HG02763 (cell line): ENCODE data around the gene SSH2.
A peak's percentile ranks its signal among the peaks of the same experiment; 100 is the strongest.
"Not testable (repeated sequence)": the region's sequence is repeated elsewhere in the genome, so short reads cannot be mapped to it uniquely, and the experiment has no call there.

Experiments used
- ATAC-seq: cut with Tn5 transposase; IDR thresholded peaks from one replicate; pipeline ENCODE4 v1.9.1; 2021; ENCODE audit warnings: mild to moderate bottlenecking, moderate library complexity; ENCODE audit not compliant: unreplicated experiment

SSH2 gene, protein sequence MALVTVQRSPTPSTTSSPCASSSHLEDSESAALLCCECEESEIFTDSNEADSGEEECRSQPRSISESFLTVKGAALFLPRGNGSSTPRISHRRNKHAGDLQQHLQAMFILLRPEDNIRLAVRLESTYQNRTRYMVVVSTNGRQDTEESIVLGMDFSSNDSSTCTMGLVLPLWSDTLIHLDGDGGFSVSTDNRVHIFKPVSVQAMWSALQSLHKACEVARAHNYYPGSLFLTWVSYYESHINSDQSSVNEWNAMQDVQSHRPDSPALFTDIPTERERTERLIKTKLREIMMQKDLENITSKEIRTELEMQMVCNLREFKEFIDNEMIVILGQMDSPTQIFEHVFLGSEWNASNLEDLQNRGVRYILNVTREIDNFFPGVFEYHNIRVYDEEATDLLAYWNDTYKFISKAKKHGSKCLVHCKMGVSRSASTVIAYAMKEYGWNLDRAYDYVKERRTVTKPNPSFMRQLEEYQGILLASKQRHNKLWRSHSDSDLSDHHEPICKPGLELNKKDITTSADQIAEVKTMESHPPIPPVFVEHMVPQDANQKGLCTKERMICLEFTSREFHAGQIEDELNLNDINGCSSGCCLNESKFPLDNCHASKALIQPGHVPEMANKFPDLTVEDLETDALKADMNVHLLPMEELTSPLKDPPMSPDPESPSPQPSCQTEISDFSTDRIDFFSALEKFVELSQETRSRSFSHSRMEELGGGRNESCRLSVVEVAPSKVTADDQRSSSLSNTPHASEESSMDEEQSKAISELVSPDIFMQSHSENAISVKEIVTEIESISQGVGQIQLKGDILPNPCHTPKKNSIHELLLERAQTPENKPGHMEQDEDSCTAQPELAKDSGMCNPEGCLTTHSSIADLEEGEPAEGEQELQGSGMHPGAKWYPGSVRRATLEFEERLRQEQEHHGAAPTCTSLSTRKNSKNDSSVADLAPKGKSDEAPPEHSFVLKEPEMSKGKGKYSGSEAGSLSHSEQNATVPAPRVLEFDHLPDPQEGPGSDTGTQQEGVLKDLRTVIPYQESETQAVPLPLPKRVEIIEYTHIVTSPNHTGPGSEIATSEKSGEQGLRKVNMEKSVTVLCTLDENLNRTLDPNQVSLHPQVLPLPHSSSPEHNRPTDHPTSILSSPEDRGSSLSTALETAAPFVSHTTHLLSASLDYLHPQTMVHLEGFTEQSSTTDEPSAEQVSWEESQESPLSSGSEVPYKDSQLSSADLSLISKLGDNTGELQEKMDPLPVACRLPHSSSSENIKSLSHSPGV (N-terminal part only)

GRCh38 chr17:29929533-29930408 is at the start of gene SSH2:
SSH2 (minus strand) TSS chr17:29930228; CDS start chr17:29930000, 228 bp downstream.
- peak; percentile 67 for ATAC-seq

- no peak for ATAC-seq
Observed at GRCh38 chr17:29977836-29978235, 47.8 kb upstream of the SSH2 start.

DNA sequence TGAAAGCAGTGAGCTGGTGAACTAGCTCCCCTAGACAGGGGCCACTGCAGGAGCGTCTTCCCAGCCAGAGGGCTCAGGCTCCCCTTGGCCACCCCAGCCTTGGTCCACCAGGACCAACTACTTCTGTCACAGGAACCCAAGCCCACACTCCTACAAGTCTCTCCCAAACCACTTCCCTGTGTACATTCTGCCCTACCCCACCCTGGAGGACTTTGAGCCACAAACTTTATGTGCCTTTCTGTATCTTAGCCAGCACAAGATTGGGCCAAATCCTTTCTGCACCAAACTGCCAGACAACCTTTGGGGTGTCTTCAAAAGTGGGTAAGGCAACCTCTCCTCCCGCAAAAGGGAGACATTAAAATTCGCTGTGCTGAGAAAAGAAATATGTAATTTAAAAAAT is 43.0 kb upstream of the SSH2 start:
- ATAC-seq = no peak

- no peak for ATAC-seq
Observed at GRCh38 chr17:29972277-29972676, 42.2 kb upstream of the SSH2 start.

GRCh38 chr17:29968271-29968670 is 38.2 kb upstream of the SSH2 start:
- no peak for ATAC-seq

DNA sequence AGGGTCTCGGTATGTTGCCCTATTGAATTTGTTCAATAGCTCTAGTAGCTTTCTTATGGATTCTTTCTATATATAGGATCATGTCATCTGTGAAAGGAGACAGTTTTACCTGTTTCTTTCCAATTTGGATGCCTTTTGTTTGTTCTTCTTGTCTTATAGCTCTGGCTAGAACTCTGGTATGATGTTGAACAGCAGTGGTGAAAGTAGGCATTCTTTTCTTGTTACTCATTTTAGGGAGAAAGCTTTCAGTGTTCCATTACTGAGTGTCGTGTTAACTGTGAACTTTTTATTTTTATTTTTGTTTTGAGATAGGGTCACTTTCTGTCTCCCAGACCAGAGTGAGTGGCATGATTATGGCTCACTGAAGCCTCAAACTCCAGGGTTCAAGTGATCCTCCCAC is 32.6 kb upstream of the SSH2 start:
- ATAC-seq = no peak

GRCh38 chr17:29959658-29960337 is 29.8 kb upstream of the SSH2 start:
- no peak for ATAC-seq

DNA sequence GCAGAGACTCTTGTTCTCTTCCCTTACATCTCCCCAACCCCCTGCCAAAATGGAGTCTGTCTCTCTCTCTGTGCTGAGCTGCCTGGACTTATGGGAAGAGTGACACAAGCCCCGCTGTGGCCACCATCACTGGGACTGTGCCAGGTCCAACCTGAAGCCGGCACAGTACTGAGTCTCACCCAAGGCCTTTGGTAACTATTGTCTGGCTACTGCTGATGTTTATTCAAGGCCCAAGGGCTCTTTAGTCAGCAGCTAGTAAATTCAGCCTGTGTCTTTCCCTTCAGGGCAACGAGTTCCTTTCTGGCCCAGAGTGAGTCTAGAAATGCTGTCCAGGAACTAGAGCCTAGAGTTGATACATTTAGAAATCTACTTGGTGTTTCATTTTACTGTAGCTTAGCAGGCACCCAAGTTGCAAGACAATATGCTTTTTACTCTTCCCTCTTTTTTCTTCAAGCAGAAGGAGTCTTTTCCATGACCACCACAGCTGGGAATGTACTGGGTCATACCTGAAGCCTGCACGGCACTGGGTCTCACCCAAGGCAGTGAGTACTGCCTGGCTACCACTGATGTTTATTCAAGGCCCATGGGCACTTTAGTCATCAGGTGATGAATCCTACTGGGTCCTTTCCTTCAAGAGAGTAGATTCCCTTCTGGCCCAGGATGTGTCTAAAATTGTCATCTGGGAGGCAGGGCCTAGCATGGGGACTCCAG is 29.1 kb upstream of the SSH2 start:
- no peak for ATAC-seq

GRCh38 chr17:29957488-29957887 is 27.5 kb upstream of the SSH2 start:
- not testable (repeated sequence) for ATAC-seq

- no peak for ATAC-seq
Observed at GRCh38 chr17:29956225-29956624, 26.2 kb upstream of the SSH2 start.

DNA sequence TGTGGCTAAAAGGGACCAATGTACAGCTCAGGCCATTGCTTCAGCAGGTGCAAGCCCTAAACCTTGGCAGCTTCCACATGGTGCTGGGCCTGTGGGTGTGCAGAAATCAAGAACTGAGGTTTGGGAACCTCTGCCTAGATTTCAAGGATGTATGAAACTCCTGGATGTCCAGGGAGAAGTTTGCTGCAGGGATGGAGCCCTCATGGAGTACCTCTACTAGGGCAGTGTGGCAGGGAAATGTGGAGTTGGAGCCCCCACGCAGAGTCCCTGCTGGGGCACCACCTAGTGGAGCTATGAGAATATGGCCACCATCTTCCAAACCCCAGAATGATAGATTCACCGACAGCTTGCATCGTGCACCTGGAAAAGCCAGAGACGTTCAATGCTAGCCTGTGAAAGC is 24.4 kb upstream of the SSH2 start:
- no peak for ATAC-seq

- ATAC-seq = no peak
Observed at GRCh38 chr17:29949696-29950095, 19.7 kb upstream of the SSH2 start.

GRCh38 chr17:29948448-29949215 is 18.6 kb upstream of the SSH2 start:
- no peak for ATAC-seq

DNA sequence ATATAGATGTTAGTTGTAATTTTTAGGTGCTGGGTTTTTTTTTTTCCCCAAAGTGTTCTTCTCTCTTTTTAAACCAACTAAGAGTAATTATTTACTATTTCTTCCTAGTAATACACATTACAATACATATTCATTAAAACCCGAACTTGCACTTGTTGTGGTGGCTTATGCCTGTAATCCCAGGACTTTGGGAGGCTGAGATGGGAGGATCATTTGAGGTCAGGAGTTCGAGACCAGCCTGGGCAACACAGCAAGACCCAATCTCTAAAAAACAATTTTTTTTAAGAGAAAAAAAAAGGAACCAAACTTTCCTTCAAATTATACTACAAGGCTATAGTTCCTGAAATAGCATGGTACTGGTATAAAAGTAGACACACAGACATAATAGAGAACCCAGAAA is 15.3 kb upstream of the SSH2 start:
- ATAC-seq = no peak

DNA sequence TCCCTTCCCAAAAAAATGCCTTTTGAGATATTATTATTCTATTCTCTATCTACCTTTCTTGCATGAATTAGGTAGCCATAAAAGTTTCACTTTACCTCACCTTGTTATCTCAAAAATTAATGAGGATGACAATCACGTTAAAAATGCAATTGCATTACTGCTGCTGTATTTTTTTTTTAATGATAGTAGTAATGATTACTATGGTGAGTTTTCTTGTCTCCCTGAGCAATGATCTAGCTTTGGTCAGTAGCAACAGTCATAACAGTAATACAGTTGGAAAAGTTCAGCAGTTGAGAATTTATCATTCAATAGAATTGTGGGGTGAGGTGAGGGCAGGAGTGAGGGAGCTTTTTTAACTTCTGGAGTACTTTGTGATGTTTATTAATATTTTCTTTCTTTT is 11.3 kb upstream of the SSH2 start, which contains the start of gene EFCAB5:
TSS of gene EFCAB5 (plus strand) at position 301 of the 400 bp plus-strand sequence. CDS start 163 bp downstream, outside the sequence.
- ATAC-seq = no peak

- no peak for ATAC-seq
Observed at GRCh38 chr17:29936724-29937123, 6.7 kb upstream of the SSH2 start.

GRCh38 chr17:29935909-29936308 is 5.9 kb upstream of the SSH2 start:
- ATAC-seq = not testable (repeated sequence)

GRCh38 chr17:29933379-29933778 is 3.4 kb upstream of the SSH2 start:
- no peak for ATAC-seq
